M059J (cell line): ENCODE measurements around the gene PRKAR1B. TPM values are rescaled to one million over a fixed set of nuclear protein-coding genes. Genes with fewer than 3 reads are reported as not detected.

Experiments used
- DNase-seq: peaks from one replicate; pipeline ENCODE4 v3.0.0-alpha.2; 2012; ENCODE audit warnings: low read depth
- total RNA-seq: library from RNA; depleted of rRNA; stranded (reverse); fragments of >200 nt; shearing (Covaris generic); gene quantifications from 2 replicates; pipeline ENCODE4 v1.2.3, GENCODE V29; 2014

PRKAR1B gene
- total RNA-seq, 1 experiment from 2014 or later, result 30.3 TPM

- no peak for DNase-seq
These were observed 123.7 kb downstream of the PRKAR1B start for GRCh38 chr7:603152-603951.

DNA sequence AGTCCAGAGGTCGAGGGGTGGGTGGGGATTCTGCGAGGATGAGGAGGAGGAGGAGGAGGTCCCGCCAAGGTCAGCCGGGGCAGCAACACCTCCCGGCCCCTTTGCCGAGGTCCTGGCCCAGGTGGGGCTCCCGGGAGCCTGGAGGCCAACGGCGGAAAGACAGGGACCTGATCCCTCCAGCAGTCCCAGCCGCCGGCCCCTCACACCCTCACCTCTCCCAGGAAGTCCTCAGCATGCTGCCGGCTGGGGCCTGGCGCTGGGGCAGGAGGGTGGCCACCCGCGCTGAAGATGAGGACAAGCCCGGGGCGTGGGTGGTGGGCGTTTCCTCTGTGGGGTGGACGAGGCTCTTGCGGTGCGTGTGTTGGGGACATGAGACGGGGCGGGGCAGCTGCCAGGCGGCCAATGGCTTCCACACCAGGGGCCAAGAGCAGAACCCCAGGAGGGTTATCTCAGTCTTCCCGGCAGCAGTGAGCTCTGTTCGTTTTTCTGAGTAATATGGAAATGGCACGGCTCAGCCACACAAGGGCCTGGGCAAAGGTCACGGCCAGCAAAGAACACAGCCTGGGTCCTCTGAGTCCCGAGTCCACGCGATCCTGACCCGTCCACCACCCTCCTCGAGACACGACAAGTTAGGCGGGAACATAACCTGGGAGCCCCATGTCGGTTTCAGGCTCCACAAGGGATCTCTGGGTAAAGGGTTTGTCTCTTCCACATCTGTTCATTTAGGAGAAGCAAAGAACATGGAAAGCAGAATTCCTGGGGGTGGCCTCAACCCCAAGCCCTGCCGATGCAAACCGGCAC is 124.5 kb downstream of the PRKAR1B start:
- no peak for DNase-seq

GRCh38 chr7:601595-602340 is 125.3 kb downstream of the PRKAR1B start:
- DNase-seq, result no peak

- no peak for DNase-seq
These were observed 126.0 kb downstream of the PRKAR1B start for GRCh38 chr7:601036-601594.

GRCh38 chr7:600149-601035 is 126.7 kb downstream of the PRKAR1B start:
- DNase-seq, result no peak

DNA sequence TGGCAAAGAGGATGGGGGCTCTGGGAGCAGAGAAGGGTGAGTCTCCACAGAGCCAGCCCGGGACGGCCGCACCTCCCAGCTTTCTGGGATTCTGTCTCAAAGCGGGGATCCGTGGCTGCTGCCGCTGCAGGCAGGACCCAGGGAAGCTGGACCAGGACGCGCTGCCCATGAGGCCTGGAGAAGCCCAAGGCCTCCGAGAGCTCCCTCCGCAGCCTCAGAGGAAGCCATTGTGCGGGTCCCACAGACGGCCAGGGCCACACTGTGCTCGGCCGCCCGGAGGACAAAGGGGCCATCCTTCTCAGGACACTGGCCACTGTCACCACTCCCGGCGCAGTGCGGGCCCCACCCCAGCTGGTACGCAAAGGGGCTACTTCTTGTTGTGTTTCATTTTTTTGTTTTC is 128.2 kb downstream of the PRKAR1B start:
- DNase-seq, result no peak

DNA sequence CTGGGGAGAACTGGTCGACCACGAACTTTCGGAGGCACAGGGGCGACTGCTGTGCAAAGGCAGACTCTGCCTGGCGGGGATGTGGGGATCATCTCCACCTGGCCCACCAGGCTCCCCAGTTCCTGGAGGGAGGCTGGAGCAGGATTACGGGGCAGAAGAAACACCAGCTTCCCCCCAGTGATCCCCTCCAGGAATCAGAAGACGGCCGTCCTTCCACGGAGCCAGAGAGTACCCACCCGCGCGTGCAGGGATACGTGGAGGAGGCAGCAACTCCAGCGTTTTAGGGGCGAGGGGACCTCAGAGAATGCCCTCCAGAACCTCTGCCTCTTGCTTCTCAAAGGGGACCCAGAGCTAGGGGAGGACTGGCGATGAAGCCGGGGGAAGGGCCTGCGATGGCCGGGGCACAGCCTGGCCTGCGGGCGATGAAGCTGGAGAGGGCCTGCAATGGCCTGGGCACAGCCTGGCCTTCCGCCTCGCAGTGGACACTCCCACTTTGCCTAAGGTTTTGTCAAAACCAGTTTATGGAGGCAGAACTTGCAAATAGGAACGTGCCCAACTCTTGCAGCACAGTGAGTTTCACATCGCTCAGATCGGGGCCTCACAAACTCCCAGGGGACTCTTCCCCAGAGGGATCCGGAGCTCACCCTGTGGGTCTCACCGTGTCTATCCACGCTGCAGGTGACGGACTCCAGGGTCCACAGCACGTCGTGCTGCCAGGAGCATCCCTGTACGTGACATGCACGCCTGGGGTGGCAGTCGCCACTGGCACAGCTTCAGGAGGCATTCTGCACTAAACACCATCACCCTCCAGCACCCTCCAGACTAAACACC is 129.5 kb downstream of the PRKAR1B start:
- DNase-seq, result no peak

DNA sequence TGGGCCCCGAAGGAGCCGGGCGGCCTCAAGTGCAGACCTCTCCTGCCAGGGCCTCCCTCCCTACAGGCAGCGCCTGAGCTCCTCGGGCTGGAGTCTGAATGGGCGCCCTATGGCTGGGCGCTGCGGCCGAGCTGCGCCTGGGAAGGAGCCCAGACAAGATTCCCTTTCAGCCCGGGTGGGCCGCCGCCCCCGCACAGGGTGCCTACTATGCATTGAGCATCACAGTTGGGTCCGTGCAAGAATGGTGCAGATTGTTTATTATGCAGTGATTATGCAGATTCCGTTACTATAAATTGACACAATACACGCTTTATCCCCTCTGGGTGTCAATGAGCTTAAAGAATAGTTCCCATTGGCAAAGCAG is 130.3 kb downstream of the PRKAR1B start:
- DNase-seq, result no peak

DNA sequence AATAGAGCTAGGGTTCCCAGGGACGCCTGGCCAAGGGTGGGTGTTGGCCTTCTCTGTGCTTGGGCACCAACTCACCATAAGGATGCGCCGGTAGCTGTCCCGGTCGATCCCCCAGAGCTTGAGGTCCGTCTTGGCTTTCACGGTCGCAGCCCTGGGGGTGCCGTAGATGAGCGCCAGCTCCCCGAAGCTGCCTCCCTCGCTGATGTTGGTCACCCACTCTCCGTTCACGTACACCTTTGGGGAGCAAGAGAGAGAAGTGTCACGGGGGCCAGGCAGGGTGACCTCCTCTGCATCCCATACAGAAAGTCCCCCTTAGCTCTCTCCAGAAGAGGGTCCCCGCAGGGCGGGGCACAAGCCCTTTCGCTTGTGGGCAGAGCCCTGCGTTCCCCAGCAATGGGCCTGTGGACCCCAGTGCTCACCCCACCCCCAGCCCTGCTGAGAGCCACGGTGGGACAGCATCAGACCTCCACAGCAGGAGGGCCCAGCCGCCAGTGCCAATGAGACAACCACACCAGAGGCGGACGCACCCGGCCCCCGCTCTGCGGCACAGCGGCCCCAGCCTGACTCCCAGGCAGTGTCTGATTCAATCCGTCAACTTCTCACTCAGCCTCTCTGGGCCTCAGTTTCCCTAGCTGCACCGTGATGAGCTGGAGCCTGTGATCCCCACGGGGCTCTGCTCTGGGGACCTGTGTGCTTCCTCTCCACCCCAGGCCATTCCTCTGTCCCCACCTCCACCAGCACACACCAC is 130.8 kb downstream of the PRKAR1B start:
- DNase-seq, result no peak

GRCh38 chr7:595621-596010 is 131.5 kb downstream of the PRKAR1B start:
- DNase-seq, result no peak

DNA sequence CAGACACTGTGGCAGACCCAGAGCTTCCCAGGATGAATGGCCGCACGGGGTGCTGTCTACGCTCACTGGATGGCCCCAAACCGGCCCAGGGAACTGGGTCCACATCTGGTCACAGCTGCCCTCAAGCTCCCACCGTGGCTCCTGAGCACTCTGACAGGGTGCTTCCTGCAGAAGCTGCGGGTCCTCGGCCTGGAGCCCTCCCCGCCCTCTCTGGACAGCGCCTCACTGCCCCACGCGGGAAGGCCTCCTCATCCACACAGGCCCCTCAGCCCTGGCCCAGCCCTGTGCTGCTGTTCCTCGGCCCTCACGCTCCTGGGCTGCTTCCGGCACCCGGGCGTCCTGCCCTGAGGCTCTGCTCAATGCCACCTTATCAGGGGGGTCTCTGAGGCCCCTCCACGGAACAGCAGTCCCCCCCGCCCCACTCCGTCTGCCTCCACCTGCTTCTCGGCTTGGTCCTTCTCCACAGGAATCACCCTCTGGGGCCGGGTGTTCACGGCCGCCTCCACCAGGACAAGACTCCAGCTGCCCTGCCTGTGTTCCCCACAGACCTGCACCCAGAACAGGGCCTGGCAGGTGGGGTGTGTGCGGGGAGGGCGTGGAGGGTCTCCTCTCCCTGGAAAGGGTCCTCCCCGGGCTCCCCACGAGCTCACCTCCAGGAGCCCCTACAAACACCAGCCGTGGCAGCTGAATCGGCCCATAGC is 132.0 kb downstream of the PRKAR1B start:
- DNase-seq, result no peak

- no peak for DNase-seq
These were observed 132.7 kb downstream of the PRKAR1B start for GRCh38 chr7:594212-594913.

DNA sequence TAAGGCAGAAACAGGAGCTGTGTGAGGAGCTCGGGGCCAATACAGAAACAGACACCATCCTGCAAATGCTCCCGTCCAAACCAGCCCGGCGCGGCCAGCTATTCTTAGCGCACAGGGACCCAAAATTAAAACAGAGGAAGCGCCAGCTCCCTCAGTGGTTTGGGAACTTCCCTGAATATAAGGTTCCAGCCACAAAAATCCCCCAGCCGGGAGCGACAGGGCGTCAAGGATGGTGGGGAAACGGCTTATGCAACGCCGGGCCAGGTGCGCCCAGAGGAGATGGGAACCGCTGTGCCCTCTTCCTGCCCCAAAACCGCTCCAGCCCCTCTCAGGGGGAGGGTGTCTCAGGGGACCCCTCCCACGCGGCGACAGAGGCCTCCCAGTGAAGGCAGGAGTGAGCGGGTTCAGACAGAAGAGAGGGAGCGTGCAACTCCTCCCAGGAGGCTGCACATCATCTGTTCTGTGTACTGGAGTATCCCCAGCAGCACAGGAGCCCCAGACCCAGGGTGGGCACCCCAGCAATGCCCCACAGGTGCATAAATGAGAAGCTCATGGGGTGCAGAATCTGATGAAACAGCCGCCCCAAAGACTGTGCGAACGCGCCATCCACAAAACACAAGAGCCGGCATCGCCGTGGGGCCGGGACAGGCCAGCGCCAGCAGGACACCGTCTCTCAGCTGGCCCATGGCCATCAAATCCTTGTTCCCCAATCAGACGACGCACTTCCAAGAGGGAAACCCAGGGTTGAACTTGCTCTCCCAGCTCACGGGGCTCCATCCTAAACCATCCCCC is 133.6 kb downstream of the PRKAR1B start:
- DNase-seq, result no peak

DNA sequence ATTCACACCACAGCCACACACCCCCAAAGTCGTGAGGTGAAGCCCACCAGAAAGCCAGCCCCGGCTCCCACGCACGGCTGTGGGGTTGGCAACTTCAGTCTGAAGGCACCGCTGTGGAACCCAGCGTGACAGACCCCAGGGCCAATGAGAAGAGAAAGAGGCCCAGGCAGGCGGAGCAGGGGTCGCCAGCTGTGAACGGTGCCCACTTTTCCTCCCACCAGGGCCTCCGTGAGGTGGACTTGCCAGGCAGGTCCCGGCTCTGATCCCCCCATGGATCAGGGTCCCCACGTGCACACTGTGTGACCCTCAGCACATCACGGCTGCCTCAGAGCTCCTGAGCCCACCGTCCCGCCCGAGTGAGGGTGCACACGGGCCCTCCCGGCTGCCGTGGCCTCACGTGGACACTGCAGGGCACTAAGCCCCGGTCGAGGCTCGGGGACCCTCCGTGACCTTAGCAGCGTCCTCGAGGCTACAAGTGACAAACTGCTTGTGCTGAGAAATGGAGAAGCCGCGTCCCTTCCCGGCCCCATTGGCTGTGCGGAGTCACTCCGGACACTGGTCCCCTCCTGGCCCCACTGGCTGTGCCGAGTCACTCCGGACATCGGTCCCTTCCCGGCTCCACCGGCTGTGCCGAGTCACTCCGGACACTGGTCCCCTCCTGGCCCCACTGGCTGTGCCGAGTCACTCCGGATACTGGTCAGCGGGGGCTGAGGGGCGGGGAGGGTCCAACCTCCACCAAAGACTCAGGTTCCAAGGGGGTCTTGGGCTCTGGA is 135.0 kb downstream of the PRKAR1B start:
- no peak for DNase-seq

- no peak for DNase-seq
These were observed 136.1 kb downstream of the PRKAR1B start for GRCh38 chr7:590731-591551.
